Tibial nerve (tissue), 4 donors: ENCODE results near the gene WDR75. TPM values are rescaled to one million over a fixed set of nuclear protein-coding genes. Genes with fewer than 3 reads are reported as not detected.
"Not testable (repeated sequence)": the region's sequence is repeated elsewhere in the genome, so short reads cannot be mapped to it uniquely, and the experiment has no call there.

Experiments used
- DNase-seq, 2 donors: peaks; one replicate each; pipeline ENCODE4 v3.0.0-alpha.2; 2019; ENCODE audit warnings: low spot score in 2 of 2
- H3K27ac ChIP-seq, 4 donors: fragments of 200-600 bp; sonication (generic) in 3 of 4; one replicate each; pipeline ENCODE4 v1.5.1; 2017 to 2019; ENCODE audit warnings: mild to moderate bottlenecking in 1 of 4
- H3K27me3 ChIP-seq, 2 donors: fragments of 200-600 bp; sonication (generic) in 1 of 2; one replicate each; pipeline versions ENCODE4 v1.5.1 to v1.6.0; 2017 to 2019
- H3K36me3 ChIP-seq, 3 donors: fragments of 200-600 bp; sonication (generic); one replicate each; pipeline ENCODE4 v1.5.1; 2018 to 2019
- H3K4me1 ChIP-seq, 4 donors: fragments of 200-600 bp; sonication (generic) in 3 of 4; one replicate each; pipeline ENCODE4 v1.5.1; 2017 to 2019
- H3K4me3 ChIP-seq, 4 donors: fragments of 200-600 bp; sonication (generic) in 3 of 4; one replicate each; pipeline ENCODE4 v1.5.1; 2017 to 2019; ENCODE audit warnings: mild to moderate bottlenecking in 1 of 4, moderate library complexity in 1 of 4
- H3K9me3 ChIP-seq, 4 donors: fragments of 200-600 bp; sonication (generic) in 3 of 4; one replicate each; pipeline ENCODE4 v1.5.1; 2017 to 2019
- CTCF ChIP-seq, 5 experiments: fragments of 200-600 bp in 3 of 5; fragments of 450-650 bp in 2 of 5; sonication (generic) in 3 of 5; IDR thresholded peaks; one replicate each; pipeline ENCODE4 v1.5.1; 2016 to 2019; ENCODE audit warnings: antibody characterized with exemption in 5 of 5, mild to moderate bottlenecking in 3 of 5, moderate library complexity in 2 of 5
- EP300 ChIP-seq, 2 donors: sonication (generic); formaldehyde crosslinking; IDR thresholded peaks; one replicate each; pipeline ENCODE4 v1.6.1; 2017; ENCODE audit warnings: antibody characterized with exemption in 2 of 2, mild to moderate bottlenecking in 1 of 2
- POLR2A ChIP-seq, 2 donors: fragments of 450-650 bp; IDR thresholded peaks; one replicate each; pipeline ENCODE4 v1.6.1; 2017; ENCODE audit warnings: antibody characterized with exemption in 2 of 2, mild to moderate bottlenecking in 2 of 2, moderate library complexity in 2 of 2
- WGBS, 2 donors: methylation state at CpG; one replicate each; pipeline ENCODE4 v1.1.5; 2018; 5-methylcytosine and 5-hydroxymethylcytosine counted together
- total RNA-seq, 4 donors: library from RNA; depleted of rRNA; stranded (reverse); fragments of >200 nt; gene quantifications; one replicate each; pipeline ENCODE4 v1.1.0, GENCODE V29; 2016

The WDR75 gene
- total RNA-seq, 4 donors from 2014 or later, result 24.1 to 46.0 (median 37.5) TPM

GRCh38 chr2:189467160-189467559, 25.9 kb downstream of the WDR75 start:
- TF ChIP-seq EP300 (IDR thresholded peaks at IDR 0.05) (no peak), POLR2A (IDR thresholded peaks at IDR 0.05) (no peak), CTCF (IDR thresholded peaks at IDR 0.05) (no peak)
- H3K4me1 ChIP-seq, result no peaks in the 10 kb centered on the region
- H3K27ac ChIP-seq, result no peak overlapping the region
- DNase-seq, result no peak
- 84 to 90% methylated on average over 1 of the region's 1 CpG for WGBS, 2 donors
- H3K9me3 ChIP-seq, result no peaks in the 10 kb centered on the region
- no peaks in the 10 kb centered on the region for H3K27me3 ChIP-seq
- peaks cover 0 to 92% (median 33%) of the 10 kb centered on the region in 3 donors for H3K36me3 ChIP-seq
- H3K4me3 ChIP-seq, result no peak overlapping the region

DNA sequence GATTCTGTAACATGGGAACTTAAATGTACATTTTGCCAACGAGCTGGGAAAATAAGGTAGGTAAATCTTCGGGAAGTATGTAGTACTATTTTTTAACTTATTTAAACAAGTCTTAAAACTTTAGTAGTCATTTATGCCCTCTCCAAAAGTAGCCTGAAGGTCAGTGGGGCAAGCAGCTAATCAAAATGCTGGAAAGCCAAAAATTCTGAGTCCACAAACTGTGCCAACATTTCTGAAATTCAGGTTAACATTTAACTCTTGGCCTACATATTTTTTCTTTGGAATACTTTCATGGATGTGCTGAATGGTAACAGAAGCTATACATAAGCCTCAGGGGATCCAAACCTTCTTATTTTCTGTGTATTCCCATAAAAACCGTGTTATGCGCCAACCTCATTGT, 26.3 kb downstream of the WDR75 start:
- Histone ChIP-seq H3K27me3 (no peaks in the 10 kb centered on the region), H3K36me3 (peaks cover 0 to 92% (median 33%) of the 10 kb centered on the region in 3 donors), H3K9me3 (no peaks in the 10 kb centered on the region), H3K27ac (no peak overlapping the region), H3K4me1 (no peaks in the 10 kb centered on the region), H3K4me3 (no peak overlapping the region)
- TF ChIP-seq CTCF (IDR thresholded peaks at IDR 0.05) (no peak), EP300 (IDR thresholded peaks at IDR 0.05) (no peak), POLR2A (IDR thresholded peaks at IDR 0.05) (no peak)
- WGBS, 2 donors, result 75 to 84% methylated on average over 4 of the region's 4 CpGs
- no peak for DNase-seq

DNA sequence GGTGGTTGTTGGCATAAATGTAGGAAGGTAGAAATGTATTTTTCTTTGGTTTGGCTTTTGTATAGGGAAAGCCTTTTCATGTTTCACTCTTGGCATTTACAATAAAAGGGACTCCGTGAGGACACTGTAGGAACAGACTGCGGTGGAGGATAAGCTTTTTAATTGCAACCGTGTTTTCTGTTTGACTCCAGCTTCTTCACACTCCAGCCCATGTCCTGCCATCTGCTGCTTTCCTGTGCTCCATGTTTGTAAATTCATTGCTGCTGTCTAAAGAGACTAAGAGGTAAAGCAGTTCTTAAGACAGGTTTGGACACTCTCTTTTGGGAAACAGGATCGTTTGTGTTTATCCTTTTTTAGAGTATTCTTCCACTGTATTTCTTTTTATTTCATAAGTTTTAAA, 33.3 kb downstream of the WDR75 start:
- DNase-seq, result no peak
- Histone ChIP-seq H3K4me3 (no peak overlapping the region), H3K36me3 (peaks cover 0 to 75% (median 7%) of the 10 kb centered on the region in 3 donors), H3K9me3 (no peaks in the 10 kb centered on the region), H3K27ac (no peak overlapping the region), H3K4me1 (no peaks in the 10 kb centered on the region), H3K27me3 (no peaks in the 10 kb centered on the region)
- 79% methylated on average over 4 of the region's 4 CpGs for WGBS, 2 donors
- TF ChIP-seq POLR2A (IDR thresholded peaks at IDR 0.05), result no peak

DNA sequence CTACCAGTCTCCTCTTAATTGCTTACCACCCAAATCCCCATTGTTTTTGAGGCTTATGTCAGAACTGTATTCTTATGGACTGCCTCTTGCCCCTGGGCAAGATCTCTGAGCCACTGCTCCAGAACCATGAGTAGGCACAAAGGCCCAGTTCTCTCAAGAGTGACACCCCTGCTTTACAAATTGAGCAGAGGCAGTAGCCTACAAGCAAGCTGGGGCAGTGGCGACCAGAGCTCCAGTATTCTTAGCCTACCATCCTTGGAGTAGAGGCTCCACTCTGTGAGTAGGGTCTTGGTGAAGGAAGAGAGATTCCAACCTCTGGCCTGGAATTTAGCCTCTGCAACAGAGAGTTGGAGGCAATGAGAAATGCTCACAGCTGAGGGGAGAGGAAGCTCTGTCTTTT, 36.5 kb downstream of the WDR75 start:
- Histone ChIP-seq H3K4me3 (no peak overlapping the region), H3K36me3 (peaks cover 0 to 43% (median 0%) of the 10 kb centered on the region in 3 donors), H3K27me3 (no peaks in the 10 kb centered on the region), H3K4me1 (no peaks in the 10 kb centered on the region), H3K27ac (no peak overlapping the region), H3K9me3 (no peaks in the 10 kb centered on the region)
- TF ChIP-seq POLR2A (IDR thresholded peaks at IDR 0.05) (no peak), EP300 (IDR thresholded peaks at IDR 0.05) (no peak), CTCF (IDR thresholded peaks at IDR 0.05) (no peak)
- no peak for DNase-seq
- 93% methylated on average over 1 of the region's 1 CpG for WGBS, 2 donors

GRCh38 chr2:189478289-189478688, 37.0 kb downstream of the WDR75 start:
- H3K4me1 ChIP-seq, DNase-seq, H3K27me3 ChIP-seq, H3K27ac ChIP-seq, H3K4me3 ChIP-seq, H3K9me3 ChIP-seq: not testable (repeated sequence)
- 96 to 98% methylated on average over 5 of the region's 5 CpGs for WGBS, 2 donors
- peaks cover 0 to 38% (median 0%) of the 10 kb centered on the region in 3 donors for H3K36me3 ChIP-seq

DNA sequence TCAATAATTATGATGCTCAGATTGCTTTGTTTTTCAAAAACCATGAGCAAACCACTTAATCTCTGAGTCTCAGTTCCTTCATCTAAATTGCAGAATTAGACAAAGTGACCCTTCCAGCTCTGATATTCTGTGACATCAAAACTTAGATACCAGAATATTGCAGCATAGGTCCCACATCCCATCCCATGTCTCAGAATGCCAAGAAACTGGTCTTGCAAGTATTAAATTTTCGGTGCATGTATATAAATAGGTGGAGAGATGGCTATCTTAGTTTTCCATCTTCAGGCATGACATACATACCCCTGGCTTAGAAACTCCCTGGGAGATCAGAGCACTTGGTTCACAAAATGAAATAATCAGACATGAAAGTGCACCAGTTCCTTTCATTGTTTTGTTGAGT, 39.8 kb downstream of the WDR75 start:
- Histone ChIP-seq H3K27ac (no peak overlapping the region), H3K27me3 (no peaks in the 10 kb centered on the region), H3K36me3 (peaks cover 0 to 10% (median 0%) of the 10 kb centered on the region in 3 donors), H3K9me3 (no peaks in the 10 kb centered on the region), H3K4me3 (no peak overlapping the region), H3K4me1 (no peaks in the 10 kb centered on the region)
- 93 to 100% methylated on average over 1 of the region's 1 CpG for WGBS, 2 donors
- no peak for DNase-seq
- TF ChIP-seq POLR2A (IDR thresholded peaks at IDR 0.05) (no peak), EP300 (IDR thresholded peaks at IDR 0.05) (no peak), CTCF (IDR thresholded peaks at IDR 0.05) (no peak)
